GM23338 (cell line): ENCODE results near the gene MAPK12. TPM values are rescaled to one million over a fixed set of nuclear protein-coding genes. Genes with fewer than 3 reads are reported as not detected.

Experiments used
- ATAC-seq: fragments of 200-7000 bp; cut with Tn5 transposase; 3 replicates; pipeline ENCODE4 v1.9.1; 2020
- DNase-seq: peaks from one replicate; pipeline ENCODE4 v3.0.0-alpha.2; 2015; ENCODE audit warnings: low spot score
- H2AFZ ChIP-seq: fragments of 200-600 bp; sonication (generic); 2 replicates; pipeline ENCODE4 v1.8.0; 2016; ENCODE audit warnings: antibody characterized with exemption, mild to moderate bottlenecking, moderate library complexity
- H3F3A ChIP-seq: fragments of 200-600 bp; sonication (generic); replicated peaks from 2 replicates; pipeline ENCODE4 v1.8.0; 2017; ENCODE audit warnings: antibody characterized with exemption, mixed run types, low read depth
- H3K27ac ChIP-seq: fragments of 200-600 bp; sonication (generic); 2 replicates; pipeline ENCODE4 v1.6.1; 2016; ENCODE audit warnings: low read depth
- H3K27me3 ChIP-seq: fragments of 200-600 bp; sonication (generic); 2 replicates; pipeline ENCODE4 v1.8.0; 2016; ENCODE audit warnings: mild to moderate bottlenecking, mixed run types, moderate library complexity; ENCODE audit not compliant: insufficient read depth
- H3K36me3 ChIP-seq: fragments of 200-600 bp; sonication (generic); 2 replicates; pipeline ENCODE4 v1.8.0; 2016; ENCODE audit warnings: mild to moderate bottlenecking; ENCODE audit not compliant: insufficient read depth
- H3K4me1 ChIP-seq: fragments of 200-600 bp; sonication (generic); 2 replicates; pipeline ENCODE4 v1.8.0; 2016; ENCODE audit warnings: mild to moderate bottlenecking, moderate library complexity; ENCODE audit not compliant: insufficient read depth
- H3K4me2 ChIP-seq: fragments of 200-600 bp; sonication (generic); 2 replicates; pipeline ENCODE4 v1.7.1; 2017; ENCODE audit warnings: mixed run types
- H3K4me3 ChIP-seq: fragments of 200-600 bp; sonication (generic); 2 replicates; pipeline ENCODE4 v1.6.1; 2016; ENCODE audit warnings: mixed run types
- H3K79me2 ChIP-seq: fragments of 200-600 bp; sonication (generic); replicated peaks from 2 replicates; pipeline ENCODE4 v1.8.0; 2017; ENCODE audit warnings: mild to moderate bottlenecking; ENCODE audit not compliant: insufficient read depth
- H3K9me2 ChIP-seq: fragments of 200-600 bp; sonication (generic); 2 replicates; pipeline ENCODE4 v1.8.0; 2017; ENCODE audit not compliant: insufficient read depth
- H4K20me1 ChIP-seq: fragments of 200-600 bp; sonication (generic); replicated peaks from 2 replicates; pipeline ENCODE4 v1.8.0; 2017; ENCODE audit warnings: mild to moderate bottlenecking; ENCODE audit not compliant: insufficient read depth
- H3K27ac Mint-ChIP-seq: 2 replicates; pipeline ENCODE4 v1.8.0; 2020; ENCODE audit warnings: inconsistent platforms, mild to moderate bottlenecking, moderate library complexity, mixed read lengths
- H3K27me3 Mint-ChIP-seq: 3 replicates; pipeline ENCODE4 v1.8.0; 2022; ENCODE audit warnings: low read depth, mild to moderate bottlenecking, moderate library complexity, mixed read lengths, inconsistent platforms; ENCODE audit not compliant: insufficient read depth, poor library complexity
- H3K36me3 Mint-ChIP-seq: 3 replicates; pipeline ENCODE4 v1.8.0; 2021; ENCODE audit warnings: low read depth, mild to moderate bottlenecking, inconsistent platforms, moderate library complexity, mixed read lengths
- H3K4me1 Mint-ChIP-seq: 3 replicates; pipeline ENCODE4 v1.8.0; 2020; ENCODE audit warnings: mild to moderate bottlenecking, inconsistent platforms, mixed read lengths
- H3K4me3 Mint-ChIP-seq: 3 replicates; pipeline ENCODE4 v1.8.0; 2021; ENCODE audit warnings: moderate library complexity, mild to moderate bottlenecking, inconsistent platforms, mixed read lengths
- H3K9me3 Mint-ChIP-seq: 3 replicates; pipeline ENCODE4 v1.8.0; 2020; ENCODE audit warnings: moderate library complexity, mild to moderate bottlenecking, inconsistent platforms, mixed read lengths
- CREB1 ChIP-seq: fragments of 250-450 bp; sonication (Bioruptor Pico); IDR thresholded peaks from 2 replicates; pipeline ENCODE4 v1.5.0; 2020; ENCODE audit warnings: low read depth, mild to moderate bottlenecking, moderate library complexity
- CTCF ChIP-seq, 2 experiments: fragments of 200-600 bp in 1 of 2; sonication (generic) in 1 of 2; conservative IDR thresholded peaks; 2 replicates each; pipeline versions ENCODE4 v1.5.1 to v1.6.1; 2016 to 2017; ENCODE audit warnings: antibody characterized with exemption in 2 of 2, low read depth in 2 of 2, mild to moderate bottlenecking in 2 of 2, moderate library complexity in 1 of 2
- EZH2 ChIP-seq: fragments of 200-600 bp; sonication (generic); IDR thresholded peaks from one replicate; pipeline ENCODE4 v1.8.0; 2017; ENCODE audit warnings: antibody characterized with exemption, mild to moderate bottlenecking, low read depth; ENCODE audit not compliant: unreplicated experiment
- EZH2phosphoT487 ChIP-seq: fragments of 200-600 bp; sonication (generic); IDR thresholded peaks from one replicate; pipeline ENCODE4 v1.8.1; 2018; ENCODE audit warnings: antibody characterized with exemption; ENCODE audit not compliant: unreplicated experiment
- JUNB ChIP-seq: IDR thresholded peaks from one replicate; pipeline ENCODE4 v1.6.1; 2016; ENCODE audit warnings: antibody characterized with exemption; ENCODE audit not compliant: unreplicated experiment
- NANOG ChIP-seq: IDR thresholded peaks from 2 replicates; pipeline ENCODE4 v1.6.1; 2016; ENCODE audit warnings: antibody characterized with exemption, borderline replicate concordance
- POLR2AphosphoS5 ChIP-seq: IDR thresholded peaks from 2 replicates; pipeline ENCODE4 v1.6.1; 2016; ENCODE audit warnings: antibody characterized with exemption, low read depth
- REST ChIP-seq: IDR thresholded peaks from one replicate; pipeline ENCODE4 v1.6.1; 2018; ENCODE audit warnings: antibody characterized with exemption; ENCODE audit not compliant: unreplicated experiment
- STAT1 ChIP-seq: IDR thresholded peaks from one replicate; pipeline ENCODE4 v1.6.1; 2016; ENCODE audit warnings: antibody characterized with exemption; ENCODE audit not compliant: unreplicated experiment
- ZNF114 ChIP-seq: fragments of 250-450 bp; sonication (Bioruptor Pico); IDR thresholded peaks from 2 replicates; pipeline ENCODE4 v1.5.0; 2020; ENCODE audit warnings: mild to moderate bottlenecking, moderate library complexity
- ZNF331 ChIP-seq: fragments of 250-450 bp; sonication (Bioruptor Pico); IDR thresholded peaks from 2 replicates; pipeline ENCODE4 v1.5.0; 2020; ENCODE audit warnings: low read depth, mild to moderate bottlenecking, moderate library complexity
- ZNF462 ChIP-seq: fragments of 250-450 bp; sonication (Bioruptor Pico); IDR thresholded peaks from 2 replicates; pipeline ENCODE4 v1.5.0; 2020; ENCODE audit warnings: mild to moderate bottlenecking, moderate library complexity
- polyA plus RNA-seq: library from polyadenylated mRNA; unstranded; fragments of >200 nt; fragmentation: Nextera tagmentation; extraction: Ambion mirVana; gene quantifications from 2 replicates; pipeline ENCODE4 v1.2.1, GENCODE V29; 2016
- total RNA-seq: library from RNA; depleted of rRNA; stranded (reverse); fragments of >200 nt; shearing (Covaris generic); gene quantifications from 2 replicates; pipeline ENCODE4 v1.2.3, GENCODE V29; 2014
- TF ChIP-seq, protein P1 (sequence below): IDR thresholded peaks from 2 replicates; pipeline ENCODE4 v1.6.1; 2016; ENCODE audit warnings: antibody characterized with exemption

Gene MAPK12
- total and polyA plus RNA-seq, 2 experiments from 2014 or later, result 10.4 to 26.1 TPM

- Histone ChIP-seq H3F3A (no peaks in the 10 kb centered on the region), H4K20me1 (no peaks in the 10 kb centered on the region; the same call in 1 of the 2 replicates), H3K27ac (no peak overlapping the region), H3K9me2 (no peaks in the 10 kb centered on the region), H3K27me3 (peaks cover 62% of the 10 kb centered on the region), H3K36me3 (no peaks in the 10 kb centered on the region), H3K4me2 (no peak overlapping the region), H3K79me2 (no peaks in the 10 kb centered on the region), H3K4me1 (peaks cover 13% of the 10 kb centered on the region), H3K4me3 (no peak overlapping the region), H2AFZ (no peak overlapping the region)
- Mint-ChIP-seq H3K4me3 (no peak overlapping the region), H3K4me1 (peaks cover 8% of the 10 kb centered on the region; the same call in 2 of the 3 replicates), H3K9me3 (no peaks in the 10 kb centered on the region), H3K36me3 (no peaks in the 10 kb centered on the region), H3K27ac (no peak overlapping the region), H3K27me3 (peaks cover 46% of the 10 kb centered on the region)
- TF ChIP-seq, protein P1, sequence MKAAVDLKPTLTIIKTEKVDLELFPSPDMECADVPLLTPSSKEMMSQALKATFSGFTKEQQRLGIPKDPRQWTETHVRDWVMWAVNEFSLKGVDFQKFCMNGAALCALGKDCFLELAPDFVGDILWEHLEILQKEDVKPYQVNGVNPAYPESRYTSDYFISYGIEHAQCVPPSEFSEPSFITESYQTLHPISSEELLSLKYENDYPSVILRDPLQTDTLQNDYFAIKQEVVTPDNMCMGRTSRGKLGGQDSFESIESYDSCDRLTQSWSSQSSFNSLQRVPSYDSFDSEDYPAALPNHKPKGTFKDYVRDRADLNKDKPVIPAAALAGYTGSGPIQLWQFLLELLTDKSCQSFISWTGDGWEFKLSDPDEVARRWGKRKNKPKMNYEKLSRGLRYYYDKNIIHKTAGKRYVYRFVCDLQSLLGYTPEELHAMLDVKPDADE, result no peak
- TF ChIP-seq CTCF (conservative IDR thresholded peaks at IDR 0.05; ENCODE audit: low read depth in 2 of 2), result no peak
- no peak for TF ChIP-seq ZNF114 (CRISPR knock-in tag)
- no peak for TF ChIP-seq ZNF331
- TF ChIP-seq EZH2, result no peak
- no peak for TF ChIP-seq ZNF462
- TF ChIP-seq EZH2phosphoT487, result no peak
- TF ChIP-seq CREB1 (CRISPR knock-in tag), result no peak
- TF ChIP-seq POLR2AphosphoS5, result no peak
- no peak for TF ChIP-seq JUNB
- no peak for TF ChIP-seq STAT1
- no peak for TF ChIP-seq REST
- no peak for TF ChIP-seq NANOG
- DNase-seq (no peak), ATAC-seq (no peak)
Measured at GRCh38 chr22:50264946-50265669, 3.6 kb upstream of the MAPK12 start.
